Measurements from ENCODE around the gene SUCLG2. TPM values are rescaled to one million over a fixed set of nuclear protein-coding genes. Genes with fewer than 3 reads are reported as not detected.

The SUCLG2 gene
- polyA plus RNA-seq, 1 experiment, result 21.3 TPM

GRCh38 chr3:67487564-67488114 is 166.8 kb downstream of the SUCLG2 start:
- ChIA-PET POLR2A (no interaction called here), CTCF (no interaction called here)
- H3K36me3 ChIP-seq (ENCODE audit: control insufficient read depth, insufficient read depth, low read length), result no peaks in the 10 kb centered on the region
- H3K27me3 ChIP-seq (ENCODE audit: control insufficient read depth, insufficient read depth, low read length), result no peaks in the 10 kb centered on the region
- TF ChIP-seq, protein P1, sequence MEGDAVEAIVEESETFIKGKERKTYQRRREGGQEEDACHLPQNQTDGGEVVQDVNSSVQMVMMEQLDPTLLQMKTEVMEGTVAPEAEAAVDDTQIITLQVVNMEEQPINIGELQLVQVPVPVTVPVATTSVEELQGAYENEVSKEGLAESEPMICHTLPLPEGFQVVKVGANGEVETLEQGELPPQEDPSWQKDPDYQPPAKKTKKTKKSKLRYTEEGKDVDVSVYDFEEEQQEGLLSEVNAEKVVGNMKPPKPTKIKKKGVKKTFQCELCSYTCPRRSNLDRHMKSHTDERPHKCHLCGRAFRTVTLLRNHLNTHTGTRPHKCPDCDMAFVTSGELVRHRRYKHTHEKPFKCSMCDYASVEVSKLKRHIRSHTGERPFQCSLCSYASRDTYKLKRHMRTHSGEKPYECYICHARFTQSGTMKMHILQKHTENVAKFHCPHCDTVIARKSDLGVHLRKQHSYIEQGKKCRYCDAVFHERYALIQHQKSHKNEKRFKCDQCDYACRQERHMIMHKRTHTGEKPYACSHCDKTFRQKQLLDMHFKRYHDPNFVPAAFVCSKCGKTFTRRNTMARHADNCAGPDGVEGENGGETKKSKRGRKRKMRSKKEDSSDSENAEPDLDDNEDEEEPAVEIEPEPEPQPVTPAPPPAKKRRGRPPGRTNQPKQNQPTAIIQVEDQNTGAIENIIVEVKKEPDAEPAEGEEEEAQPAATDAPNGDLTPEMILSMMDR (IDR thresholded peaks at IDR 0.05; ENCODE audit: insufficient read depth, low read depth, low read length), result no peak
- H3K4me3 ChIP-seq (ENCODE audit: low read depth, low read length), result no peak overlapping the region
- no peak for DNase-seq (ENCODE audit: low read depth)

- TF ChIP-seq, protein P1 (IDR thresholded peaks at IDR 0.05; ENCODE audit: insufficient read depth, low read depth, low read length), result no peak
- CTCF ChIA-PET, result no interaction called here
- Histone ChIP-seq H3K36me3 (ENCODE audit: control insufficient read depth, insufficient read depth, low read length) (no peaks in the 10 kb centered on the region), H3K4me3 (ENCODE audit: low read depth, low read length) (no peak overlapping the region), H3K27me3 (ENCODE audit: control insufficient read depth, insufficient read depth, low read length) (no peaks in the 10 kb centered on the region)
- no peak for DNase-seq (ENCODE audit: low read depth)
- POLR2A ChIA-PET, result no interaction called here
These were observed 167.5 kb downstream of the SUCLG2 start for GRCh38 chr3:67486883-67487282.

- H3K27me3 ChIP-seq (ENCODE audit: control insufficient read depth, insufficient read depth, low read length), result no peaks in the 10 kb centered on the region
- ChIA-PET CTCF (interaction anchor here (0.7 kb wide), 1 partner anchor 139 kb away, joined by 3 read pairs; no protein-coding TSS in a partner anchor), POLR2A (no interaction called here)
- TF ChIP-seq, protein P1 (IDR thresholded peaks at IDR 0.05; ENCODE audit: insufficient read depth, low read depth, low read length), result no peak
- no peak overlapping the region for H3K4me3 ChIP-seq (ENCODE audit: low read depth, low read length)
- no peaks in the 10 kb centered on the region for H3K36me3 ChIP-seq (ENCODE audit: control insufficient read depth, insufficient read depth, low read length)
- DNase-seq (ENCODE audit: low read depth), result no peak
These were observed 170.3 kb downstream of the SUCLG2 start for GRCh38 chr3:67484085-67484484.

- POLR2A ChIA-PET, result no interaction called here
- no peak for DNase-seq (ENCODE audit: low read depth)
- no peaks in the 10 kb centered on the region for H3K36me3 ChIP-seq (ENCODE audit: control insufficient read depth, insufficient read depth, low read length)
- no peaks in the 10 kb centered on the region for H3K27me3 ChIP-seq (ENCODE audit: control insufficient read depth, insufficient read depth, low read length)
- CTCF ChIA-PET, result no interaction called here
- no peak overlapping the region for H3K4me3 ChIP-seq (ENCODE audit: low read depth, low read length)
- TF ChIP-seq, protein P1 (IDR thresholded peaks at IDR 0.05; ENCODE audit: insufficient read depth, low read depth, low read length), result no peak
These were observed 173.3 kb downstream of the SUCLG2 start for GRCh38 chr3:67481126-67481525.

GRCh38 chr3:67478423-67478822 is 176.0 kb downstream of the SUCLG2 start:
- TF ChIP-seq, protein P1 (IDR thresholded peaks at IDR 0.05; ENCODE audit: insufficient read depth, low read depth, low read length), result no peak
- ChIA-PET POLR2A (no interaction called here), CTCF (no interaction called here)

More at GRCh38 chr3:67478423-67478822, 176.0 kb downstream of the SUCLG2 start:
- DNase-seq (ENCODE audit: low read depth), result no peak
- no peaks in the 10 kb centered on the region for H3K36me3 ChIP-seq (ENCODE audit: control insufficient read depth, insufficient read depth, low read length)
- H3K4me3 ChIP-seq (ENCODE audit: low read depth, low read length), result no peak overlapping the region
- H3K27me3 ChIP-seq (ENCODE audit: control insufficient read depth, insufficient read depth, low read length), result no peaks in the 10 kb centered on the region
